Caki2 (cell line): ENCODE measurements around the gene SORCS1. TPM values are rescaled to one million over a fixed set of nuclear protein-coding genes. Genes with fewer than 3 reads are reported as not detected.

Experiments used
- DNase-seq: peaks from one replicate; pipeline ENCODE4 v3.0.0-alpha.2; 2015; ENCODE audit warnings: low read depth
- in situ Hi-C: cut with HindIII; loops from 2 replicates; pipeline ENCODE4 v1.10.0; 2016; ENCODE audit warnings: low sequenced_read_pairs, low pct_unique_long_range_greater_than_20kb, mixed read lengths
- total RNA-seq: library from RNA; depleted of rRNA; stranded (reverse); fragments of >200 nt; shearing (Covaris generic); gene quantifications from 2 replicates; pipeline ENCODE4 v1.2.3, GENCODE V29; 2014; ENCODE audit warnings: low replicate concordance; rRNA removed

Gene SORCS1
- total RNA-seq, result not detected in 2 replicates

- DNase-seq, result no peak
- in situ Hi-C loops, result no loop called here
These were observed at the start of gene SORCS1 for GRCh38 chr10:107163881-107164861. Gene SORCS1 (minus strand): TSS chr10:107164706.

- no peak for DNase-seq
- in situ Hi-C loops, result no loop called here
These were observed 49.8 kb upstream of the SORCS1 start for GRCh38 chr10:107214261-107214660.

GRCh38 chr10:107213861-107214260, 49.4 kb upstream of the SORCS1 start:
- in situ Hi-C loops, result no loop called here
- no peak for DNase-seq

- in situ Hi-C loops, result no loop called here
- no peak for DNase-seq
These were observed 42.3 kb upstream of the SORCS1 start for GRCh38 chr10:107206833-107207232.

GRCh38 chr10:107169516-107169915, 5.0 kb upstream of the SORCS1 start:
- in situ Hi-C loops, result no loop called here

GRCh38 chr10:107168738-107169137, 4.2 kb upstream of the SORCS1 start:
- no peak for DNase-seq
- in situ Hi-C loops, result no loop called here

More at GRCh38 chr10:107169516-107169915, 5.0 kb upstream of the SORCS1 start:
- DNase-seq, result no peak

- DNase-seq, result no peak
- in situ Hi-C loops, result no loop called here
These were observed 1.9 kb upstream of the SORCS1 start for GRCh38 chr10:107166403-107166802.

GRCh38 chr10:107164992-107165391, 486 bp upstream of the SORCS1 start:
- in situ Hi-C loops, result no loop called here
- no peak for DNase-seq

GRCh38 chr10:107163076-107163855, 1.2 kb downstream of the SORCS1 start:
- DNase-seq, result no peak
- in situ Hi-C loops, result no loop called here

GRCh38 chr10:107160866-107161265, 3.6 kb downstream of the SORCS1 start:
- in situ Hi-C loops, result no loop called here
- DNase-seq, result no peak

- no peak for DNase-seq
- in situ Hi-C loops, result no loop called here
These were observed 4.6 kb downstream of the SORCS1 start for GRCh38 chr10:107159871-107160270.

GRCh38 chr10:107157071-107157470, 7.4 kb downstream of the SORCS1 start:
- DNase-seq, result no peak
- in situ Hi-C loops, result no loop called here

GRCh38 chr10:107152087-107152486, 12.4 kb downstream of the SORCS1 start:
- DNase-seq, result no peak
- in situ Hi-C loops, result no loop called here

GRCh38 chr10:107148906-107149305, 15.6 kb downstream of the SORCS1 start:
- DNase-seq, result no peak
- in situ Hi-C loops, result no loop called here

- DNase-seq, result no peak
- in situ Hi-C loops, result no loop called here
These were observed 20.0 kb downstream of the SORCS1 start for GRCh38 chr10:107144490-107144889.

- DNase-seq, result no peak
- in situ Hi-C loops, result no loop called here
These were observed 22.9 kb downstream of the SORCS1 start for GRCh38 chr10:107141524-107142061.

- DNase-seq, result no peak
- in situ Hi-C loops, result no loop called here
These were observed 25.3 kb downstream of the SORCS1 start for GRCh38 chr10:107139237-107139636.

GRCh38 chr10:107133656-107134055, 30.9 kb downstream of the SORCS1 start:
- in situ Hi-C loops, result no loop called here
- DNase-seq, result no peak

GRCh38 chr10:107129000-107129399, 35.5 kb downstream of the SORCS1 start:
- in situ Hi-C loops, result no loop called here

More at GRCh38 chr10:107129000-107129399, 35.5 kb downstream of the SORCS1 start:
- no peak for DNase-seq
